WTC11 (cell line): ENCODE measurements around the gene STX8.

Experiments used
- ATF3 ChIP-seq: sonication (generic); formaldehyde crosslinking; conservative IDR thresholded peaks from 2 replicates; pipeline ENCODE4 v1.8.1; 2022; ENCODE audit warnings: mild to moderate bottlenecking, missing genetic modification reagents
- CBFB ChIP-seq: sonication (generic); formaldehyde crosslinking; IDR thresholded peaks from 2 replicates; pipeline ENCODE4 v1.8.1; 2022; ENCODE audit warnings: mild to moderate bottlenecking, low read depth, missing genetic modification reagents
- CREB1 ChIP-seq: sonication (generic); formaldehyde crosslinking; IDR thresholded peaks from 2 replicates; pipeline ENCODE4 v1.8.0; 2023; ENCODE audit warnings: mild to moderate bottlenecking, missing genetic modification reagents
- E2F1 ChIP-seq: sonication (generic); formaldehyde crosslinking; IDR thresholded peaks from 2 replicates; pipeline ENCODE4 v1.8.0; 2022; ENCODE audit warnings: mild to moderate bottlenecking, missing genetic modification reagents
- FOXP1 ChIP-seq: sonication (generic); formaldehyde crosslinking; IDR thresholded peaks from 2 replicates; pipeline ENCODE4 v1.8.0; 2022; ENCODE audit warnings: missing genetic modification reagents, mild to moderate bottlenecking, moderate library complexity, borderline replicate concordance
- HMGXB4 ChIP-seq: sonication (generic); formaldehyde crosslinking; IDR thresholded peaks from 2 replicates; pipeline ENCODE4 v1.8.1; 2023; ENCODE audit warnings: mild to moderate bottlenecking, moderate library complexity, missing genetic modification reagents
- KAT7 ChIP-seq: sonication (generic); formaldehyde crosslinking; IDR thresholded peaks from 2 replicates; pipeline ENCODE4 v1.8.1; 2023; ENCODE audit warnings: missing genetic modification reagents, mild to moderate bottlenecking, borderline replicate concordance
- MAX ChIP-seq: sonication (generic); formaldehyde crosslinking; IDR thresholded peaks from 2 replicates; pipeline ENCODE4 v1.8.0; 2022; ENCODE audit warnings: mild to moderate bottlenecking, missing genetic modification reagents
- NFE2L1 ChIP-seq: sonication (generic); formaldehyde crosslinking; IDR thresholded peaks from 2 replicates; pipeline ENCODE4 v1.8.1; 2023; ENCODE audit warnings: missing genetic modification reagents
- SP1 ChIP-seq: sonication (generic); formaldehyde crosslinking; conservative IDR thresholded peaks from 2 replicates; pipeline ENCODE4 v1.8.1; 2022; ENCODE audit warnings: missing genetic modification reagents
- USF2 ChIP-seq: sonication (generic); formaldehyde crosslinking; IDR thresholded peaks from 2 replicates; pipeline ENCODE4 v1.8.1; 2023; ENCODE audit warnings: mild to moderate bottlenecking, missing genetic modification reagents, moderate library complexity
- ZBTB43 ChIP-seq: sonication (generic); formaldehyde crosslinking; IDR thresholded peaks from 2 replicates; pipeline ENCODE4 v1.8.1; 2023; ENCODE audit warnings: mild to moderate bottlenecking, missing genetic modification reagents
- TF ChIP-seq, protein P1 (sequence below): fragments of 200-600 bp; IDR thresholded peaks from 2 replicates; pipeline ENCODE4 v1.8.0; 2022; ENCODE audit warnings: antibody characterized with exemption
- TF ChIP-seq, protein P2 (sequence below): sonication (generic); formaldehyde crosslinking; IDR thresholded peaks from 2 replicates; pipeline ENCODE4 v1.8.1; 2022; ENCODE audit warnings: missing genetic modification reagents, borderline replicate concordance

DNA sequence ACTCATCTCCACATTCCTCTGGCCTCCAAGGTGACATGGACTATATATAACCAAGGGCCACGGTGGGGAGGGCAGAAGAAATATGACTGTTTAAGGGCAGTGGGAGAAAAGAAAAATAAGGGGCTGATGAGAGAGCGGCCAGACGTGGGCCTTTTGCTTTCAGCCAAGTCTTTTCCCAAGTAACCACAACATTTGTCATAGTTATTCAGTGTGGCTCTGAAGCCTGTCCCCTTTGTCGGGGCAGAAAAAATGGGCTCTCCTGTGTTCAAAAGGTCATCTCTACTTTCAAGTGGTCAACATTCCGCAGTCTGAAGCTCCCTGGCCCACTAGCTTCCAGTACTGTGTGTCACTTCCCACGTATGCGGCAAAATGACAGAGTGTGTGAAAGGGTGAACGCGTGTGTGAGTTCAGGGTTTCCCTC lies 308.9 kb downstream of the STX8 start:
- TF ChIP-seq ZBTB43 (CRISPR knock-in tag) (no peak), ATF3 (CRISPR knock-in tag) (no peak), CREB1 (CRISPR knock-in tag) (no peak), SP1 (no peak), E2F1 (CRISPR knock-in tag) (no peak), FOXP1 (CRISPR knock-in tag) (no peak), CBFB (CRISPR knock-in tag) (no peak), KAT7 (CRISPR knock-in tag) (no peak), HMGXB4 (CRISPR knock-in tag) (no peak), USF2 (no peak), MAX (no peak), NFE2L1 (CRISPR knock-in tag) (no peak)
- TF ChIP-seq, protein P1, sequence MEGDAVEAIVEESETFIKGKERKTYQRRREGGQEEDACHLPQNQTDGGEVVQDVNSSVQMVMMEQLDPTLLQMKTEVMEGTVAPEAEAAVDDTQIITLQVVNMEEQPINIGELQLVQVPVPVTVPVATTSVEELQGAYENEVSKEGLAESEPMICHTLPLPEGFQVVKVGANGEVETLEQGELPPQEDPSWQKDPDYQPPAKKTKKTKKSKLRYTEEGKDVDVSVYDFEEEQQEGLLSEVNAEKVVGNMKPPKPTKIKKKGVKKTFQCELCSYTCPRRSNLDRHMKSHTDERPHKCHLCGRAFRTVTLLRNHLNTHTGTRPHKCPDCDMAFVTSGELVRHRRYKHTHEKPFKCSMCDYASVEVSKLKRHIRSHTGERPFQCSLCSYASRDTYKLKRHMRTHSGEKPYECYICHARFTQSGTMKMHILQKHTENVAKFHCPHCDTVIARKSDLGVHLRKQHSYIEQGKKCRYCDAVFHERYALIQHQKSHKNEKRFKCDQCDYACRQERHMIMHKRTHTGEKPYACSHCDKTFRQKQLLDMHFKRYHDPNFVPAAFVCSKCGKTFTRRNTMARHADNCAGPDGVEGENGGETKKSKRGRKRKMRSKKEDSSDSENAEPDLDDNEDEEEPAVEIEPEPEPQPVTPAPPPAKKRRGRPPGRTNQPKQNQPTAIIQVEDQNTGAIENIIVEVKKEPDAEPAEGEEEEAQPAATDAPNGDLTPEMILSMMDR: no peak
- TF ChIP-seq, protein P2, sequence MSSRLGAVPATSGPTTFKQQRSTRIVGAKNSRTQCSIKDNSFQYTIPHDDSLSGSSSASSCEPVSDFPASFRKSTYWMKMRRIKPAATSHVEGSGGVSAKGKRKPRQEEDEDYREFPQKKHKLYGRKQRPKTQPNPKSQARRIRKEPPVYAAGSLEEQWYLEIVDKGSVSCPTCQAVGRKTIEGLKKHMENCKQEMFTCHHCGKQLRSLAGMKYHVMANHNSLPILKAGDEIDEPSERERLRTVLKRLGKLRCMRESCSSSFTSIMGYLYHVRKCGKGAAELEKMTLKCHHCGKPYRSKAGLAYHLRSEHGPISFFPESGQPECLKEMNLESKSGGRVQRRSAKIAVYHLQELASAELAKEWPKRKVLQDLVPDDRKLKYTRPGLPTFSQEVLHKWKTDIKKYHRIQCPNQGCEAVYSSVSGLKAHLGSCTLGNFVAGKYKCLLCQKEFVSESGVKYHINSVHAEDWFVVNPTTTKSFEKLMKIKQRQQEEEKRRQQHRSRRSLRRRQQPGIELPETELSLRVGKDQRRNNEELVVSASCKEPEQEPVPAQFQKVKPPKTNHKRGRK (CRISPR knock-in tag): no peak
